GM19372 (cell line): Measurements from ENCODE around the gene ZNF24.

Experiments
- ATAC-seq: cut with Tn5 transposase; IDR thresholded peaks from one replicate; pipeline ENCODE4 v1.9.1; 2021; ENCODE audit warnings: mild to moderate bottlenecking, low read depth, moderate library complexity; ENCODE audit not compliant: unreplicated experiment

ZNF24 gene

DNA sequence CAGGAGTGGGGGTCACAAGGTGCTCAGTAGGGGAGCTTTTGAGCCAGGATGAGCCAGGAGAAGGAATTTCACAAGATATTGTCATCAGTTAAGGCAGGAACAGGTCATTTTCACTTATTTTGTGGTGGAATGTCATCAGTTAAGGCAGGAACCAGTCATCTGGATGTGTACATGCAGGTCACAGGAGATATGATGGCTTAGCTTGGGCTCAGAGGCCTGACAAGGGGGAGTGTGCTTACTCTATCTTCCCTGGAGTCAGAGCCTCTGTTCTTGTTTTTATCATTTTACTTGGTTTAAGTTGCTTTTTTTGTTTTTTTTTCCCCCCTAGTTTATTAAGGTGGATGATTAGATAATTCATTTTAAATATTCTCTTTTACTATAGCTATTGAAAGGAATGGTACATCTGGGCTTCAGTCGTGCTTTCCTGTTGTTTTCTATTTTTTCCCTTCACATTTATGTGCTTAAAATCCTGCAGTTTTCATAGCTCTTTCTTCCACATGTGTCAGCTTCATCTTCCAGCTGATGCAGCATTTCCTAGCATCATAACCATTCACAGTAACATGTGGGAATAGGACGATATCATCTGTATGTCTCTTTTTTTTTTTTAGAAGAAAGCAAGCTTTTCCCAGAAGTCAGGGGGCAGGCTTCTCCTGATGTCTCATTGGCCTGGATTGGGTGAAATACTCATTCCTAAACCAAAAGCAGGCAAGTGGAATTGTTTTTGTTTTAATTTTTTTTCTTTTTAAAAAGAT lies 17.5 kb upstream of the ZNF24 start:
- ATAC-seq: no peak

DNA sequence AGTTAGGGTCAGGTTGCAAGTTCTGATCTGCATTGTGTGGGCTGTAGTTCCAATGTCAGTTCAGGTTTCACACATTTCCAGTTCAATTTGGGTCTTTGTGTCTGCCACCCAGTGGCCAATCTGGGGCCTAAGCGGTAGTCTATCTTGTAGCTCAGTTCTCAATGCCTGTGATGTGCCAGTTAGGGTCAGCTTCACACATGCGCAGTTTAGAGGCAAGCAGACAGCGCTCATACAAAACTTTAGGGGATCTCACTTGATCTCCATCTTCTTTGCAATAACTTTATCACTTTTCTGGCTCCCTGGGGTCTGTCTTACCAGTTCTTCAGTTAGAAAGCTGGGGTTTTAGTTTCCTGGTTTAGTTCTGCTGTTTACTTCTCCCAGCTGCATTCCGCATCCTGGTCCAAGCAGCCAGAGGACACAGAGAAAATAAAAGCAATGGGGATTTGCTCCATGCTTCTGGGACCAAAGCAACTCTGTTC lies 11.0 kb upstream of the ZNF24 start:
- ATAC-seq: peak; percentile 99

DNA sequence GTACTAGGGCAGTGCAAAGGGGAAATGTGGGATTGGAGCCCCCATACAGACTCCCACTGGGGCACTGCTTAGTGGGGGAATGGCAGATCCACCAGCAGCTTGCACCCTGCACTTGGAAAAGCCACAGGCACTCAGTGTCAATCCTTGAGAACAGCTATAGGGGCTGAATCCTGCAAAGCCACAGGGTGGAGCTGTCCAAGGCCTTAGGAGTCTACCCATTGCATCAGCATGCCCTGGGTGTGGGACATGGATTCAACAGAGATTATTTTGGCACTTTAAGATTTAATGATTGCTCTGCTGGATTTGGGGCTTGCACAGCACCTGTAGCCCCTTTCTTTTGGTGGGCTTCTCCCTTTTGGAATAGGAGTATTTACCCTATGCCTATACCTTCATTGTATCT lies 8.6 kb upstream of the ZNF24 start:
- ATAC-seq: no peak

DNA sequence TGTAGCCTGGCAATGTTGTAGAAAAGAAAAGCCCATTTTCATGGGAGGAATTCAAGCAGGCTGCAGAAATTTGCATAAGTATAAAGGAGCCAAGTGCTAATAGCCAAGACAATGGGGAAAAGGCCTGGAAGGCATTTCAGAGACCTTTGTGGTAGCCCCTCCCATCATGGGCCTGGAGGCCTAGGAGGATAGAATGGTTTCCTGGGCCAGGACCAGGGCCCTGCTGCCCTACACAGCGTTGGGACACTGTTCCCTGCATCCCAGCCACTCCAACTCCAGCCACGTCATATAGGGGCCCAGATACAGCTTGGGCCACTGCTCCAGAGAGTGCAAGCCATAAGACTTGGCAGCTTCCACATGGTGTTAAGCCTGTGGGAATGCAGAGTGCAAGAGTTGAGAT lies 8.1 kb upstream of the ZNF24 start:
- no peak for ATAC-seq

DNA sequence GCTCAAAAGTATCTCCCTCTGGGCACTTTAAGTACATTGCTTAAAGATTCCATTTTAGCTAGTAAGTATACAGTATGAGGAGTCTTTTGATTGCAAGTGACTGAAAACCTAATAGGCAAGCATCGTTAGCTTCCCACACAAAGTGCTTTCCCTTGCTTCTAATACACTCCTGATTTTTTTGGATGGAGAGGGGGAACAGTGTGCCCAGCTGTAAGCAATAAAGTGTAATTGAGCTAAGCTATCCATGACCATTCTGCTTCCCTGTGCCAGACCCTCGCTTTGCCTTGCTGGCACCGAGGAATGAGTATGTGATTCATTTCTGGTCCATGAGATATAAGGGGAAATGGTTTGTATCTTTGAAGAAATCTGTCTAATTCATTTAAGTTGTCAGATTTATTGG lies 3.8 kb upstream of the ZNF24 start:
- ATAC-seq: no peak

DNA sequence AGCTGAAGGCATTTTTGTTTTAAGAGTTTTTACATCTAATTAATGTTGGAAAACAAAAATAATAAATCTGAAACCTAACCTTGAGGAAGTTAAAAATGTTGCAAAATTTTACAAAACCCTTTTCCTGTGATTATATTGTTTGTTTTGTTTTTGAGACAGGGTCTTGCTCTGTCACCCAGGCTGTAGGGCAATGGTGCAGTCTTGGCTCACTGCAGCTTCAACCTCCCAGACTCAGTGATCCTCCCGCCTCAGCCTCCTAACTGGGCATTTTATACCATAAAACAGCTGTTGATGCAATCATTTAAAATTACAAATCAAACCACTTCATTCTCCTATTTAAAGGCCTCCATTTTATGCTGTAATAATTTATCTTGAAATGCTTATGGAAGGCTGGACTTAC lies 1.7 kb upstream of the ZNF24 start:
- ATAC-seq: no peak

DNA sequence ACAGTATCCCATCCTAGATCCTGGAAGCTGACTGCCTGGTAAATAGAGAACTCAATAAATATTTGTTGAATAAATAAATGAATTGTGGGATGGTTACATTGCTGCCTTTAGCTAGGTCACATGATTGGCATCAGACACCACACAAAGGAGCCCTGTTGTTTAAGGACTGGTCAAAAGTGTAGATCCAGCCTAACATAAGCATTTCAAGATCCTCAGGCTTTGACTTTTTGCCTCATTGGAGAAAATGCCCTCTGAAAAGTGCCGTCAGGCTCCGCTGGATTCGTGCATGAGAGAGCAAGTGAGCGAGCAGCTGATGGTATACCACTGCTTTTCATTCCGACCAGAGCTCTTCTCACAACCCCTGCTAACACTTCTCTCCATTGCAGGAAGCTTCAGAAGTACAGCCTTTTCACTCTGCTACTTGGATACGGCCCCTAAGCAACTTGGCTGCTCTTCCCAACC lies 1.3 kb upstream of the ZNF24 start:
- ATAC-seq: no peak

DNA sequence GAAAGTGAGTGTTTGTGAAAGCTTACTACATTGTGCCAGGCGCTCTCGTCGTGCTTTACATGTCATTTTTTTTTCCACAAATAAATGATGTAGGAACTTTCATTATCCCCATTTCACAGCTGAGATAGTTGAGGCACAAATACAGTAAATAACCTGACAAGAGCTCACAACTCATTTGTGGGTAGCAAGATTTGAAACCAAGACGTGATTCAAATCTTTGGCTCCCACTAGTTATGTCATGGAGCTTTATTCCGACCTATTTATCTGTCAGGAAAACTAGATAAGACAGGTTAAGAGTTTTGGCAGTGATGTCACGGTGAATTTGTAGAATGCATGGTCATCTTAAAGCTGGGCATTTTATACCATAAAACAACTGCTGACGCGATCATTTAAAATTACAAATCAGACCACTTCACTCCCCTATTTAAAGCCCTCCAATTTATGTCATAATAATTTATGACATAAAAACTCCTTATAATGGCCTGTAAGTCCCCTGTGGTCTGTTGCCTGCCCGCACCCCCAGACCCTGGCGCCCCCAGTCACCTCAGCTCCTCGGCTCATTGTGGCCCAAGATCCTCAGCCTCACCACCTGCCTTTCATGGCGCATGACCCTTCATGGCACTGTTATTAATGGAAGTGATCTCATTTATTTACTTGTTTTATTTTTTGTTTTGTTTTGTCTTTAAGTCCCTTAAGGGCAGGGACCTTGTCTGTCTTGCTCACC lies 678 bp upstream of the ZNF24 start:
- no peak for ATAC-seq

DNA sequence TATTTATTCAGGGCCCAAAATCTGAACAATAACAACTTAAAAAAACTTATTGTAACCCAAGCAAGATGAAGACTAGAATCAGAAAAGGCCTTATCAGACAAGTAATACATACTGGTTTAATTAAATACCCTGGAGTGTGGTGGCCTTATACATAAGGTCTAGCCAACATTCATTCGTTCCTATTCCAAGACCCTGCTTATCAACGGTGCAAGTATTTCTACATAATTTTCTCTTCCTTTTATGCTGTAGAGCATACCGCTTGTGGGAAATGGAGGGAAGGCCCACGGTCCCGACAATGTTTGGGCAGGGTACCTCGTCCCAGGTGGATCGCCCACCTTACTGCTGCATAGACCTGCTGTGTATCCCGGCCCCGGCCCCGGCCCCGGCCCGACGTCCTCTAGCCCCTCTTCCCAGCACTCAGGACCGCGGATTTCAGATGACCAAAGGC lies 708 bp downstream of the ZNF24 start:
- no peak for ATAC-seq

DNA sequence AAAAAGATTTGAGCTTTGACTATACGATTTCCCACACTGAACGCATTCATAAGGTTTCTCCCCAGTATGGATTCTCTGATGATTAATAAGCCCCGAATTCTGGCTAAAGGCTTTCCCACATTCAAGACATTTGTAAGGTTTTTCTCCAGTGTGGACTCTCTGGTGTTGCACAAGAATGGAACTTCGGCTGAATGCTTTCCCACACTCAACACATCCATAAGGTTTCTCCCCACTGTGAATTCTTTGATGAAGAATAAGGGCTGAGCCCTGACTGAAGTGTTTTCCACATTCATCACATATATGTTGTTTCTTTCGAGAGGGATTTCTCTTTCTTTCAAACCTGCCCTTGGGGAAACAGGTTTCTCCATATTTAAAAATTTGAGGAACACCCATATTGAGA lies 6.9 kb downstream of the ZNF24 start:
- ATAC-seq: no peak

DNA sequence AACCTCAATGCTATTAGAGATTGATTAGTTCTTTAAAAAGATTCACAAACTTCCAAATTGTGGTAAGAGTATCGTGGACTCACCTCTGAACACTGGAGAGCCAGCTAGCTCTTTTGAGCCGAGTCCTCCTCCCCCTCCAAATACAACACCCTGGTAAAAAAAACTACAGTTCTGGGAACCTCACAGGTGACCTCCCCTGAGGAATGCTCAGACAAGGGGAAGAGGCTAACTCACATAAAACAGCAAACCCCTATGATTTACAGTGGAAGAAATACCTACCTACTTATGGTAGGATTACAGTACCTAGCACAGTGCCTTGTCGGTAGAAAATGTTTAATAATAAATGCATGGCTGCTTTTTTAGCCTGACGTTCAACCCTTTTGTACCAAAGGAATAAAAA lies 8.4 kb downstream of the ZNF24 start:
- no peak for ATAC-seq

DNA sequence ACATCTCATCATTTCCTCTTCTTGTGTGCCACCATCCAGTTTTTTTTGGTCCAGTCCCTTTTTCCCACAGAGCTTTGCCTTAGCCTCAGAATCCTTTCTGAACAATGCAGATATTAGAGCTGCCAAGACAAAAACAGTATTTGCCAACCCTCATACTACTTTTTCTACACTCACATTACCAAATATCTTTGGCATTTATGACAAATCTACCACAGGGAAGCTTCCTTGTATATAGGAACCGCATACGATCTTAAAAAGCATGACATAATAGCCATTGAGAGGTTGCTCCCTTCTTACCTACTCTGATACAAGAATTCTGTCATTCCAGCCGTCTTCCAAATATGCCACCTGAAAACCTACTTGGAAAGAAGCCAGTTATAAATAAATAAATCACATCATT lies 9.4 kb downstream of the ZNF24 start:
- no peak for ATAC-seq

DNA sequence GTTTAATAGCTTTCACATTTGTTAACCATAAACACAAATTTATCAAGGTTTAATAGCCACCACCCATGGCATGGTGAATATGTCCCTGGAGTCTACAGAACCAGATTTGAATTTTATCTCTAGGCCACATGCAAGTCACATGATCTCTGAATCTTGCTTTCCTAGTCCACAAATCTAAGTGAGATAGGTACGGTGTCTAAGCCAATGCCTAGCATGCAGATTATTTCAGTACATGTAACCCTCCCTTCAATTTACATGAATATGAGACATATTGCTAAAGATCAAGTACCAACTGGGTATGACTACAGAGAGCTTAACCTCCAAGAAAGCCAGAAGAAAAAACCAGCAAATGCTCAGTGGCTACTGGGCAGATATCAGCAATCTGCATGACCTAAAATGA lies 10.0 kb downstream of the ZNF24 start:
- ATAC-seq: no peak

DNA sequence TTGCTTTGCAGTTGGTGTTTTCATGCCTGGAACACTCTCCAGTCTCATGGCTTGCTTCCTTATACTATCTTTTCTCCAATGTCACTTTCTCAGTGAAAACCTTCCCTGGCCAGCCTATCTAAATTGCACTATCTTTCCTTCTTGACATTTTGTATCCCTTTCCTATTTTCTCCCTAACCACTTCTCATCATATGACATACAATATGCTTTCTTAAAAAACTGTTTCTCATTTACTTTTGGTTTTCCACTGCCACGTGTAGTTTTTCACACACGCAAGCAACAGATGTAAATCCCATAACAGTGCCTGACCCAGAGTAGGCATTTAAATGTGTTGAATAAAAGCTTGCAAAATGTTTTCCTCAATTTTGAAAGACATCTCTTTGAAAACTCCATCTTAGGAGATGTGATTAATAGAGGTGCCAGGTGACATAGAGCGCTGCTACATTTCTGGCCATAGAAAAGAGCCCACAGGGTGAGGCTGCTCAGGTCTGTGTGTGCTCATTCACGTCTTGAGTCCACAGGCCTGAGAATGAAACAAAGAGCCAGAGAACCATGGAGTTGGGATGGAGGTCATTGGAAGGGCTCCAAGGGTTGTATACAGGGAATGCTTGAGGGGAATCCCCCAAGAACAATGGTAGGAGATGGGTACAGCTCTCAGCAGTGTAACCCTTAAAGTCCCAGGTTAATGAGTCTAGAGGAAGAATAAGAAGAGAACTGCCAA lies 12.7 kb downstream of the ZNF24 start:
- no peak for ATAC-seq

DNA sequence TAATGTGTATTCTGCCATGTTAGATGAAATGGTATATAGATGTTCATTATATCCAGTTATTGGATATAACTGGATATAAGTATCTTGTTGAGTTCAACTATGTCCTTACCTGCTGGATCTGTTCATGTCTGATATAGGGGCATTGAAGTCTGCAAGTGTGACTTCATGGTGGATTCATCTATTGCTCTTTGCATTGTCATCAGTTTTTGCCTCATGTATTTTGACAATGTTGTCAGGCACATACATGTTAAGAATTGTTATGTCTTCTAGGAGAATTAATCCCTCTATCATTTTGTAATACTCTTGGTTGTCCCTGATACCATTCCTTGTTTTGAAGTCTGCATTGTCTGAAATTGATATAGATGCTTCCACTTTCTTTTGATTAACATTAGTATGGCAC lies 15.4 kb downstream of the ZNF24 start:
- ATAC-seq: no peak

DNA sequence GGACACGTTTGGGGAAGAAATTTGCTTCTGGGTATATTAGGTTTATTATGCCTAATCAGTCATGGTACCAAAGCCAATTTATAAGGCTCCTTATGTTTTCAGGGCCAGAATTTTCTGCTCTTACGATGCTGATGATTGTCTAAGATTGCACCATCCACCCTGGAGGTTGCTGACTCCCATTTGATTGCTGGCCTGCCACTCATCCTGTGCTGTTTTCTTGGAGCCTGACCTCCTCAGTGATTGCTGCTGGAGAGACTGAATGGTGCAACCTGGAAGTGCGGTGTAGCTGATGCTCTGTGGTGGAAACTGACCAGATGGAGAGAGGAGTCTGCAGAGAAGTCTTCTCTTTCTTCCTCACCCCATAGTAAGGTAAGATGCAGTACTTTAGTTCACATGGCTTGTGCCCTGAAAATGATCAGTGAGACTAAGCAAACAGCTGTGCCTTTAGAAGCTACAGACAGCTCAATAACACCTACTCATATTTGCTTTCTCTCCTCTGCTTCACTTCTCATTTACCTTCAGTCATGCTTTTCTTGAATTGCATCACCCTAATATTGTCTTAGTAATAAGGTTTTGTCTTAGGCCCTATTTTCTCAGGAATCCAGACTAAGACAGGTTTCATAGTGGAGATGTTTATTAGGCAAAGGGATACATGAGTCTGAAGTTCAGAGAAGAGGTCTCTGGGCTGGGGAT lies 17.4 kb downstream of the ZNF24 start:
- ATAC-seq: no peak

DNA sequence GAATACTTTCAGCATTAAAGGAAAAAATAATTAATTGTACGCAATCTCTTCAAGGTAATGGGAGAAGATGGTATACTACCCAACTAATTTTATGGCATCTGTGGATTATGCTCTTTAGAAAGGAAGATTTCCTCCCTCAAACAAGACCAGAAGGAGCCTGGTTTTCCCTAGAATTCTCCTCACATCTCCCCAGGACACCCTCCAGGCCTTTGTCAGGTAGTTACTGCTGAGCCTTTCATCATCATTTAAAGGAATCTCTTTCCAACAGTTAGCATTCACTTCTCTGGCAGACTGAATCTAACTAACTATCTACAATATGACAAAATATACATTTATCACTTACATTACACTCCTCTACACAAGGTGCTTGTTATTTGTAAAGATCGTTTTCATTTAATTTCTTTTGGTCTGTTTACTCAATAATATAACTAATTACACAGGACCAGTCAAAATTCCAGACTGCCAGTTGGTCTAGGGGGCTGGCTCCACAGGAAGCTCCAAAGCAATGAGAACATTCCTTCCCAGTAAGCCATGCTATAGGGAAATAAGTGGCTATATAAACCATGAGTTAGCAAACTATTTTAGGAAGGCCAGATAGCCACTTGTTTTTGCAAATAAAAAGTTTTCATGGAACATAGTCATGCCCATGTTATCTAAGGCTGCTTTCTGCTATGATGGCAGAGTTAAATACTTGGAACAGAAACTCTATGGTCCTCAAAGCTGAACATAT lies 19.1 kb downstream of the ZNF24 start:
- ATAC-seq: no peak

DNA sequence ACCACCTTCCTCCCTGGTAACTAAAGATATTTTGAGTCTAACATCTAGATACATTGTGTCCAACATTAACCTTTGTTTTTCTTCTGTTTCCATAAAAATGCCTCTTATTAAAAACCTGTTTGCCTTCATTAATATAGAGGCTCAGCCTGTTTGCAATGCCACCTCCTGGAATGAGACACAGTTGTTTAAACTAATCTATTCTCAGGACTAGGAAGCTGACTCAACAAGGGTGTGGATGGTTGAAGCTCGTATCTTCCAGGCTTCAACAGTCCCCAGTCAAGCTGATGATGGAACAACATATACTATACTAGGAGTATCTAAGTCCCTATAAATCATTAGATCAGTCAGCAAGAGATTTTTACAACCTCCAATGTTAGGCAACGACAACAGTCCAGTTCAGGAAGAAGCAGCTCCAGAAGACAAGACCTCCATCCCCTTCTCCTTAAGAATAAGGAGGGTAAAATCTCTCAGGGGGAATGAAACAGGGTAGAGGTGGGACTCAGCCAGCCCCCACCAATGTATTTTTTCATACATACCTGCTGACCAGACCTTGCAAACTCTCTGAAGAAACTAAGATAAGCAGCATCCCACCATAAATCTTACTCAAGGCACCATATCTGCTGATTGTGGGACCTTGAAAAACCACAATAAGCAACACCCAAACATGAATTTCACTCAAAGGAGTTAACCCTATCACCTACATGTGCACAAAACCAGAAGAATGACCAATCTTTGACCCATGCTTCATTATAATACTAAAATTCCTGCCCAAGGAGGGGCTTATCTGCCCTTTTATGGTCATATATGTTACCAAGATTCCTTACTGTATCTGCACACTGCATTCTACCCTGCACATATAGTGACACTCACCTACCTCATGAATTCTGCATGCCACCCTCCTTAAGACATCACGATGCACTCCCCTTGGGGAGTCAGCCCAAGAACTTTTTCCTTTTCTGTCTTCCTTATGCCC lies 21.4 kb downstream of the ZNF24 start:
- ATAC-seq: no peak

DNA sequence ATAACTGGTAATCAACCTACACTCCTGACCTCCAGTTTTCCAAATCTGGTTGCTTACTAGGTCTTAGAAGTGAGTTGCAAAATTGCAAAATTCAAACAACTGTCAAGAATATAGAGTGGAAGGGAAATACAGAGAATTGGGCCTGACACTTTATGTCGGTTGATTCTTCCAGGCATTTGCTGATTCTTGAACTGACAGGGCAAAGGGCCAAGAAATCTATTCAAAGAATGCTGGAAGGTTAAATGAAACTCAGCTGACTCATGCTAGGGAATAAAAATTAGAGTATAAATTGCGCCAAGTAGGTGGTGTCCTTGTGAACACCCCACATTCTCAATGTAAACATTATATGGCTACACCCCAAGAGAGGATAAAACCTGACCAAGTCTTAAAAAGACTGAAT lies 32.7 kb downstream of the ZNF24 start:
- no peak for ATAC-seq
